ENCODE measurements around the gene CYP27C1. TPM values are rescaled to one million over a fixed set of nuclear protein-coding genes. Genes with fewer than 3 reads are reported as not detected.

CYP27C1 gene
- total and polyA plus RNA-seq, 7 donors, result 0.01 to 0.21 (median 0.11) TPM; not detected in 1

GRCh38 chr2:127195140-127196074 is 24.7 kb downstream of the CYP27C1 start:
- intact Hi-C loops (cut with DNase I), result loop anchor here in 1 of 2 donors (5.0 kb wide), 2 partner anchors 97 to 287 kb away; partner anchors contain the start of gene ERCC3

DNA sequence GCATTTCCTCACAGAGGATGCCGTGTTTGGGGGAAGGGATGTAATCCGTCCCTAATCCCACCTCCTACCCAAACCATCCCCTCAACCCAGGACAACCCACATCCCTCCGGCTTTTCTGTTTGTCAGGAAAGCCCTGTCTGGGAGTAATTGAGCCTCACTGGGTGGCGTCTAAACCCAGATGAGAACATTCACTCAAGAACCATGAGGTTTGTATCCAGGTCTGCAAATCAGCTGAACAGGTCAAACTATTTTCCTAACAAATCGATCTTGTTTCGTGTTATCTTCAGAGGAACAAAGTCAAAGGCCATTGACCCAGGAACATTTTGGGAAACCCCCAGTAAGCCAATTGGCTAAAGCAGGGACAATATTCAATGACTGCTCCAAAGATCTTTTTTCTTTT is 25.7 kb downstream of the CYP27C1 start:
- WGBS, 3 donors, result 66 to 68% (median 68%) methylated on average over 6 of the region's 6 CpGs
- Histone ChIP-seq H3K27ac (no peak overlapping the region), H3K4me1 (peaks cover 12% of the 10 kb centered on the region), H3K4me3 (no peak overlapping the region), H3K9me3 (no peaks in the 10 kb centered on the region), H3K27me3 (ENCODE audit: insufficient read depth in 3 of 3, low read length in 2 of 3) (no peaks in the 10 kb centered on the region), H3K36me3 (ENCODE audit: insufficient read depth in 1 of 2, low read depth in 1 of 2) (no peaks in the 10 kb centered on the region)
- intact Hi-C loops (cut with DNase I), result no loop called here
- DNase-seq (no peak), ATAC-seq (no peak)
- no peak for TF ChIP-seq CTCF (IDR thresholded peaks at IDR 0.05)

More at GRCh38 chr2:127195140-127196074, 24.7 kb downstream of the CYP27C1 start:
- Histone ChIP-seq H3K36me3 (ENCODE audit: insufficient read depth in 1 of 2, low read depth in 1 of 2) (no peaks in the 10 kb centered on the region), H3K27ac (peak overlapping the region; percentile 75), H3K4me1 (peaks cover 12% of the 10 kb centered on the region), H3K27me3 (ENCODE audit: insufficient read depth in 3 of 3, low read length in 2 of 3) (no peaks in the 10 kb centered on the region), H3K4me3 (no peak overlapping the region), H3K9me3 (no peaks in the 10 kb centered on the region)
- TF ChIP-seq CTCF (IDR thresholded peaks at IDR 0.05), result no peak
- 32 to 64% (median 37%) methylated on average over 18 of the region's 18 CpGs for WGBS, 3 donors
- peak; percentile 72 to 89 (median 79) for ATAC-seq
- DNase-seq, result peak in 1 of 2 donors; percentile 68

GRCh38 chr2:127193967-127194280 is 26.2 kb downstream of the CYP27C1 start:
- Histone ChIP-seq H3K4me3 (no peak overlapping the region), H3K9me3 (no peaks in the 10 kb centered on the region), H3K27ac (no peak overlapping the region), H3K27me3 (ENCODE audit: insufficient read depth in 3 of 3, low read length in 2 of 3) (no peaks in the 10 kb centered on the region), H3K36me3 (ENCODE audit: insufficient read depth in 1 of 2, low read depth in 1 of 2) (no peaks in the 10 kb centered on the region), H3K4me1 (peaks cover 12% of the 10 kb centered on the region)
- 43 to 55% (median 50%) methylated on average over 5 of the region's 5 CpGs for WGBS, 3 donors
- DNase-seq (no peak), ATAC-seq (no peak)
- TF ChIP-seq CTCF (IDR thresholded peaks at IDR 0.05), result no peak
- intact Hi-C loops (cut with DNase I), result no loop called here

- intact Hi-C loops (cut with DNase I), result no loop called here
- no peaks in the 10 kb centered on the region for H3K36me3 ChIP-seq (ENCODE audit: insufficient read depth in 1 of 2, low read depth in 1 of 2)
- peaks cover 12% of the 10 kb centered on the region for H3K4me1 ChIP-seq
- WGBS, 3 donors, result 45 to 51% (median 46%) methylated on average over 26 of the region's 26 CpGs
- no peaks in the 10 kb centered on the region for H3K27me3 ChIP-seq (ENCODE audit: insufficient read depth in 3 of 3, low read length in 2 of 3)
- H3K9me3 ChIP-seq, result no peaks in the 10 kb centered on the region
- H3K4me3 ChIP-seq, result no peak overlapping the region
- no peak for TF ChIP-seq CTCF (IDR thresholded peaks at IDR 0.05)
- ATAC-seq (no peak), DNase-seq (no peak)
- no peak overlapping the region for H3K27ac ChIP-seq
These were observed 26.7 kb downstream of the CYP27C1 start for GRCh38 chr2:127193164-127193966.

All from psoas muscle (tissue), 8 donors.